Fibroblast of villous mesenchyme (primary cell): ENCODE results near the gene MTA3. TPM values are rescaled to one million over a fixed set of nuclear protein-coding genes. Genes with fewer than 3 reads are reported as not detected.
"Not testable (repeated sequence)": the region's sequence is repeated elsewhere in the genome, so short reads cannot be mapped to it uniquely, and the experiment has no call there.

Experiments used
- DNase-seq: peaks from one replicate; pipeline ENCODE4 v3.0.0-alpha.2; 2010; ENCODE audit warnings: low read depth
- H3K4me3 ChIP-seq: 2 replicates; pipeline ENCODE4 v1.5.1; 2011; ENCODE audit warnings: low read depth, mild to moderate bottlenecking, low read length
- CTCF ChIP-seq: IDR thresholded peaks from 2 replicates; pipeline ENCODE4 v1.5.1; 2012; ENCODE audit warnings: low read depth, mild to moderate bottlenecking, low read length; ENCODE audit not compliant: insufficient read depth
- total RNA-seq: library from RNA; depleted of rRNA; stranded (reverse); fragments of >200 nt; gene quantifications from 2 replicates; pipeline ENCODE4 v1.2.3, GENCODE V29; 2012

Gene MTA3
- total RNA-seq, 1 donor, result 32.0 TPM

- no peak for DNase-seq
- no peak for TF ChIP-seq CTCF
- H3K4me3 ChIP-seq, result no peak overlapping the region
These were observed 38.7 kb downstream of the MTA3 start for GRCh38 chr2:42607101-42607637.

GRCh38 chr2:42613281-42614064 lies 45.0 kb downstream of the MTA3 start:
- peak; percentile 3 for DNase-seq
- TF ChIP-seq CTCF, result no peak
- no peak overlapping the region for H3K4me3 ChIP-seq

GRCh38 chr2:42614838-42615237 lies 46.4 kb downstream of the MTA3 start:
- peak; percentile 47 for DNase-seq
- no peak overlapping the region for H3K4me3 ChIP-seq
- TF ChIP-seq CTCF, result no peak

- no peak overlapping the region for H3K4me3 ChIP-seq
- DNase-seq, result peak; percentile 14
- no peak for TF ChIP-seq CTCF
These were observed 49.7 kb downstream of the MTA3 start for GRCh38 chr2:42618116-42618515.

GRCh38 chr2:42618972-42619371 lies 50.5 kb downstream of the MTA3 start:
- no peak for TF ChIP-seq CTCF
- peak; percentile 83 for DNase-seq

GRCh38 chr2:42621626-42622025 lies 53.2 kb downstream of the MTA3 start:
- not testable (repeated sequence) for DNase-seq

More at GRCh38 chr2:42618972-42619371, 50.5 kb downstream of the MTA3 start:
- no peak overlapping the region for H3K4me3 ChIP-seq

GRCh38 chr2:42622943-42623676 lies 54.7 kb downstream of the MTA3 start:
- TF ChIP-seq CTCF, result no peak
- no peak for DNase-seq
- H3K4me3 ChIP-seq, result no peak overlapping the region

More at GRCh38 chr2:42621626-42622025, 53.2 kb downstream of the MTA3 start:
- not testable (repeated sequence) for H3K4me3 ChIP-seq
